Measurements from ENCODE around the gene GDPD1.

DNA sequence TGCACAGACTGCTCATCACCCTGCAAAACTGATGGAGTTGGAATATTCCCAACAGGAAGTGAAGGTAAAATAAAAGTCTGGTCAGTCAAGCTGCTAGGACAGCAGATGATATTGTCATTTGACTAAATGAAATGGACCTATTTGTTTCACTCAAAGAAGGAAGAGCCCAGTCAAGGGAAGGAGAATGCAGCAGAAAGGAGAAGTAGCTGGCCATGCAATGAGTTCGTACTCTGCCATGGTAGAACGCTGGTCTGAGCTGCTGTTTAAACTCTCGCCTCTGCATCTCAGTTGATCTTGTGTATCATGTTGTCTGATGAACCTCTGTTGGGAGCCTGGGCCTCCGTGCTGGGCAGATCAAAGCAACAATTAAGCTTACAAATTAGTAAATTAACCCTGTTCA, 95.6 kb downstream of the GDPD1 start:
- TF ChIP-seq POLR2A (IDR thresholded peaks at IDR 0.05) = no peak
- TF ChIP-seq, protein P1, sequence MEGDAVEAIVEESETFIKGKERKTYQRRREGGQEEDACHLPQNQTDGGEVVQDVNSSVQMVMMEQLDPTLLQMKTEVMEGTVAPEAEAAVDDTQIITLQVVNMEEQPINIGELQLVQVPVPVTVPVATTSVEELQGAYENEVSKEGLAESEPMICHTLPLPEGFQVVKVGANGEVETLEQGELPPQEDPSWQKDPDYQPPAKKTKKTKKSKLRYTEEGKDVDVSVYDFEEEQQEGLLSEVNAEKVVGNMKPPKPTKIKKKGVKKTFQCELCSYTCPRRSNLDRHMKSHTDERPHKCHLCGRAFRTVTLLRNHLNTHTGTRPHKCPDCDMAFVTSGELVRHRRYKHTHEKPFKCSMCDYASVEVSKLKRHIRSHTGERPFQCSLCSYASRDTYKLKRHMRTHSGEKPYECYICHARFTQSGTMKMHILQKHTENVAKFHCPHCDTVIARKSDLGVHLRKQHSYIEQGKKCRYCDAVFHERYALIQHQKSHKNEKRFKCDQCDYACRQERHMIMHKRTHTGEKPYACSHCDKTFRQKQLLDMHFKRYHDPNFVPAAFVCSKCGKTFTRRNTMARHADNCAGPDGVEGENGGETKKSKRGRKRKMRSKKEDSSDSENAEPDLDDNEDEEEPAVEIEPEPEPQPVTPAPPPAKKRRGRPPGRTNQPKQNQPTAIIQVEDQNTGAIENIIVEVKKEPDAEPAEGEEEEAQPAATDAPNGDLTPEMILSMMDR (IDR thresholded peaks at IDR 0.05) = no peak

Measured in breast epithelium (tissue), 3 donors.